IMR-90 (cell line): Measurements from ENCODE around the gene UBTD1. TPM values are rescaled to one million over a fixed set of nuclear protein-coding genes. Genes with fewer than 3 reads are reported as not detected.

Experiments
- ATAC-seq: fragments of 200-7000 bp; cut with Tn5 transposase; 2 replicates; pipeline ENCODE4 v1.9.1; 2020; ENCODE audit warnings: low read depth, mild to moderate bottlenecking, moderate library complexity
- BruUV-seq: library from RNA; stranded (reverse); fragments of 400-500 nt; replicated peaks from 2 replicates; lab custom pipeline; 2021; lab: Mats Ljungman, UMichigan
- CTCF ChIA-PET: fragments of 300-600 bp; formaldehyde crosslinking; extraction: SDS; loops from one replicate; lab custom pipeline; 2021; ENCODE audit warnings: antibody characterized with exemption; lab: Yijun Ruan, JAX
- POLR2A ChIA-PET: fragments of 300-600 bp; sonication (Branson Sonifier 250); formaldehyde crosslinking; loops from one replicate; lab custom pipeline; 2022; ENCODE audit warnings: antibody characterized with exemption; ENCODE audit not compliant: unreplicated experiment; lab: Charles Lee
- DNase-seq: peaks from one replicate; pipeline ENCODE4 v3.0.0; 2013
- H2AFZ ChIP-seq: replicated peaks from 2 replicates; pipeline ENCODE3; 2013; ENCODE audit warnings: low read length, mild to moderate bottlenecking; ENCODE audit not compliant: poor library complexity
- H2AK5ac ChIP-seq: 2 replicates; pipeline ENCODE4 v1.6.1; 2013; ENCODE audit warnings: low read depth, low read length, inconsistent platforms
- H2AK9ac ChIP-seq: replicated peaks from 2 replicates; pipeline ENCODE3; 2013; ENCODE audit warnings: mild to moderate bottlenecking, low read depth, low read length, moderate library complexity; ENCODE audit not compliant: poor library complexity
- H2BK120ac ChIP-seq: 2 replicates; pipeline ENCODE4 v1.6.1; 2013; ENCODE audit warnings: low read depth, low read length, inconsistent platforms
- H2BK15ac ChIP-seq: 3 replicates; pipeline ENCODE4 v1.6.1; 2013; ENCODE audit warnings: low read depth, low read length, inconsistent platforms
- H2BK20ac ChIP-seq: 2 replicates; pipeline ENCODE4 v1.6.1; 2013; ENCODE audit warnings: low read depth, mild to moderate bottlenecking, inconsistent platforms, low read length, moderate library complexity
- H2BK5ac ChIP-seq: 2 replicates; pipeline ENCODE4 v1.6.1; 2013; ENCODE audit warnings: mild to moderate bottlenecking, low read depth, low read length, inconsistent platforms; ENCODE audit not compliant: poor library complexity, severe bottlenecking
- H3K14ac ChIP-seq: replicated peaks from 2 replicates; pipeline ENCODE4 v1.6.1; 2013; ENCODE audit warnings: low read depth, low read length, inconsistent platforms
- H3K18ac ChIP-seq: 2 replicates; pipeline ENCODE4 v1.6.1; 2013; ENCODE audit warnings: low read depth, low read length, control low read depth
- H3K23ac ChIP-seq: 2 replicates; pipeline ENCODE4 v1.6.1; 2013; ENCODE audit warnings: low read depth, low read length, inconsistent platforms
- H3K27ac ChIP-seq: 2 replicates; pipeline ENCODE4 v1.5.1; 2013; ENCODE audit warnings: mild to moderate bottlenecking, control low read depth, low read length; ENCODE audit not compliant: insufficient read depth
- H3K27me3 ChIP-seq: 2 replicates; pipeline ENCODE4 v1.6.1; 2013; ENCODE audit warnings: low read length; ENCODE audit not compliant: control insufficient read depth, insufficient read depth
- H3K36me3 ChIP-seq: 2 replicates; pipeline ENCODE4 v1.6.1; 2013; ENCODE audit warnings: low read length, mixed read lengths; ENCODE audit not compliant: control insufficient read depth, insufficient read depth
- H3K4ac ChIP-seq: 2 replicates; pipeline ENCODE4 v1.6.1; 2013; ENCODE audit warnings: low read depth, low read length, inconsistent platforms
- H3K4me1 ChIP-seq: 2 replicates; pipeline ENCODE4 v1.6.1; 2013; ENCODE audit warnings: low read length, mixed read lengths; ENCODE audit not compliant: control insufficient read depth, insufficient read depth
- H3K4me2 ChIP-seq: 2 replicates; pipeline ENCODE4 v1.6.1; 2013; ENCODE audit warnings: low read depth, mild to moderate bottlenecking, control low read depth, low read length, moderate library complexity
- H3K4me3 ChIP-seq: 2 replicates; pipeline ENCODE4 v1.5.1; 2013; ENCODE audit warnings: low read depth, mild to moderate bottlenecking, control low read depth, low read length, moderate library complexity; ENCODE audit not compliant: insufficient read depth
- H3K56ac ChIP-seq: 2 replicates; pipeline ENCODE4 v1.6.1; 2013; ENCODE audit warnings: low read length, inconsistent platforms; ENCODE audit not compliant: insufficient read depth; ENCODE audit errors: extremely low read depth
- H3K79me1 ChIP-seq, 2 experiments: 2 replicates each; pipeline ENCODE4 v1.6.1; 2013; ENCODE audit warnings: low read length in 2 of 2, inconsistent platforms in 1 of 2, low read depth in 1 of 2
- H3K9ac ChIP-seq: 2 replicates; pipeline ENCODE4 v1.6.1; 2013; ENCODE audit warnings: low read depth, low read length, control low read depth
- H3K9me1 ChIP-seq: 2 replicates; pipeline ENCODE4 v1.6.1; 2013; ENCODE audit warnings: low read length, inconsistent platforms; ENCODE audit not compliant: insufficient read depth
- H3K9me3 ChIP-seq: 2 replicates; pipeline ENCODE4 v1.6.1; 2013; ENCODE audit warnings: low read length; ENCODE audit not compliant: control insufficient read depth, insufficient read depth
- H4K20me1 ChIP-seq: 2 replicates; pipeline ENCODE4 v1.6.1; 2013; ENCODE audit warnings: low read length, inconsistent platforms; ENCODE audit not compliant: insufficient read depth
- H4K5ac ChIP-seq: 2 replicates; pipeline ENCODE4 v1.6.1; 2013; ENCODE audit warnings: mild to moderate bottlenecking, low read depth, low read length, control low read depth
- H4K8ac ChIP-seq, 2 experiments: 2 replicates each; pipeline ENCODE4 v1.6.1; 2013; ENCODE audit warnings: low read depth in 2 of 2, low read length in 2 of 2, control low read depth in 1 of 2, inconsistent platforms in 1 of 2
- H4K91ac ChIP-seq: 2 replicates; pipeline ENCODE4 v1.6.1; 2013; ENCODE audit warnings: low read depth, low read length, inconsistent platforms; ENCODE audit not compliant: insufficient read depth
- CEBPB ChIP-seq: IDR thresholded peaks from 2 replicates; pipeline ENCODE4 v1.6.1; 2012; ENCODE audit warnings: low read depth, low read length, improper control_type of control experiment
- CHD1 ChIP-seq: IDR thresholded peaks from 2 replicates; pipeline ENCODE4 v1.6.1; 2012; ENCODE audit warnings: low read depth, low read length, improper control_type of control experiment
- FOS ChIP-seq: fragments of 150-350 bp; IDR thresholded peaks from 2 replicates; pipeline ENCODE4 v1.6.1; 2016; ENCODE audit warnings: low read depth, low read length
- MXI1 ChIP-seq: IDR thresholded peaks from 2 replicates; pipeline ENCODE4 v1.6.1; 2012; ENCODE audit warnings: low read depth, mild to moderate bottlenecking, low read length, moderate library complexity, borderline replicate concordance
- RAD21 ChIP-seq: IDR thresholded peaks from 2 replicates; pipeline ENCODE4 v1.6.1; 2012; ENCODE audit warnings: low read length, improper control_type of control experiment
- RCOR1 ChIP-seq: IDR thresholded peaks from 2 replicates; pipeline ENCODE4 v1.6.1; 2012; ENCODE audit warnings: mild to moderate bottlenecking, low read length, improper control_type of control experiment; ENCODE audit not compliant: insufficient replicate concordance
- SMC3 ChIP-seq: fragments of 150-350 bp; IDR thresholded peaks from 2 replicates; pipeline ENCODE4 v1.6.1; 2016; ENCODE audit warnings: low read depth, mild to moderate bottlenecking, antibody characterized with exemption, low read length, moderate library complexity
- WGBS, 2 experiments: methylation state at CpG; one replicate each; pipeline versions ENCODE4 v1.1.5 to v1.1.7; 2013; ENCODE audit warnings: missing lambda C conversion rate in 2 of 2; ENCODE audit not compliant: insufficient read length in 1 of 2; ENCODE audit errors: extremely low coverage in 2 of 2; 5-methylcytosine and 5-hydroxymethylcytosine counted together
- dilution Hi-C: fragments of 300-500 bp; cut with HindIII; formaldehyde crosslinking; loops from one replicate; pipeline ENCODE4 v1.14.3; 2018; ENCODE audit warnings: low sequenced_read_pairs; ENCODE audit not compliant: unreplicated experiment
- in situ Hi-C: fragments of 300-500 bp; cut with MboI; formaldehyde crosslinking; loops from 3 replicates; pipeline ENCODE4 v1.14.3; 2019; ENCODE audit warnings: low sequenced_read_pairs, inconsistent platforms, mixed read lengths
- intact Hi-C: fragments of 100-400 bp; cut with micrococcal nuclease; formaldehyde crosslinking; loops from 2 replicates; pipeline ENCODE4 v1.10.0; 2022
- polyA plus RNA-seq, 3 experiments: library from polyadenylated mRNA; depleted of rRNA; stranded (reverse); fragments of >200 nt; gene quantifications; 2 replicates each; pipeline ENCODE4 v1.2.3, GENCODE V29; 2012; ENCODE audit warnings: low replicate concordance in 1 of 3
- total RNA-seq: library from RNA; depleted of rRNA; stranded (reverse); fragments of >200 nt; gene quantifications from 2 replicates; pipeline ENCODE4 v1.2.3, GENCODE V29; 2012
- TF ChIP-seq, protein P1 (sequence below): fragments of 150-350 bp; IDR thresholded peaks from 2 replicates; pipeline ENCODE4 v1.6.1; 2016; ENCODE audit warnings: low read depth, mild to moderate bottlenecking, low read length, moderate library complexity, borderline replicate concordance
- TF ChIP-seq, protein P2 (sequence below): fragments of 150-350 bp; IDR thresholded peaks from 2 replicates; pipeline ENCODE4 v1.6.1; 2017; ENCODE audit warnings: mild to moderate bottlenecking, antibody characterized with exemption, low read length, low read depth

Gene UBTD1
- total and polyA plus RNA-seq, 2 of the 4 experiments (the other 2 are of a cell fraction) = 21.9 to 44.9 TPM

DNA sequence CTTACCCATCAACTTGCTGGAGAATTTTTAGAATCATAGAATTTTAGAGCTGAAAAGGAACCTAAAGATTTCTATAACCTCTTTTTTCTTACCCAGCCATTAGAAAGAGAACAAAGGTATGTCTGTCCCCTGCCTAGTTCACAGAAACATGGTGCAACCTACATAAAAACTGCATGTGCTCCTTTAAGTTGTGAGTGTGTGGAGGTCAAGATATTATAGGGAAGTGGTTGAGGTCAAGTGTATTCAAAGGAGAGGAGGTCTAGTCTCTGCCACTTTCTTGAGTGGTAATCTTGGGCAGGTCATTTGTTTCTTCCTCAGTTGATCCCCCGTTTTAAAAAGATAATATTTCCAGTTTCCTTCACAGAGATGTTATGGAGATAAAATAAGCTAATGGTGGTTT, 6.4 kb downstream of the UBTD1 start:
- DNase-seq (no peak), ATAC-seq (no peak)
- H3K27me3 ChIP-seq = no peaks in the 10 kb centered on the region
- ChIA-PET POLR2A (no interaction called here), CTCF (interaction anchor here (0.6 kb wide), 1 partner anchor 13 kb away, joined by 3 read pairs; no protein-coding TSS in a partner anchor)
- H3K4me2 ChIP-seq = no peak overlapping the region
- no CpG with 5 or more reads among the region's 1 CpG for WGBS, 2 experiments
- peaks cover 26% of the 10 kb centered on the region for H3K9me1 ChIP-seq
- no peak overlapping the region for H2BK5ac ChIP-seq
- H4K5ac ChIP-seq = no peak overlapping the region
- H3K9me3 ChIP-seq = no peaks in the 10 kb centered on the region
- intact Hi-C loops = no loop called here
- TF ChIP-seq, protein P1, sequence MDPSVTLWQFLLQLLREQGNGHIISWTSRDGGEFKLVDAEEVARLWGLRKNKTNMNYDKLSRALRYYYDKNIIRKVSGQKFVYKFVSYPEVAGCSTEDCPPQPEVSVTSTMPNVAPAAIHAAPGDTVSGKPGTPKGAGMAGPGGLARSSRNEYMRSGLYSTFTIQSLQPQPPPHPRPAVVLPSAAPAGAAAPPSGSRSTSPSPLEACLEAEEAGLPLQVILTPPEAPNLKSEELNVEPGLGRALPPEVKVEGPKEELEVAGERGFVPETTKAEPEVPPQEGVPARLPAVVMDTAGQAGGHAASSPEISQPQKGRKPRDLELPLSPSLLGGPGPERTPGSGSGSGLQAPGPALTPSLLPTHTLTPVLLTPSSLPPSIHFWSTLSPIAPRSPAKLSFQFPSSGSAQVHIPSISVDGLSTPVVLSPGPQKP = no peak
- TF ChIP-seq CEBPB (no peak), RAD21 (no peak), RCOR1 (no peak), MXI1 (no peak), SMC3 (no peak), CHD1 (no peak), FOS (no peak)
- TF ChIP-seq, protein P2, sequence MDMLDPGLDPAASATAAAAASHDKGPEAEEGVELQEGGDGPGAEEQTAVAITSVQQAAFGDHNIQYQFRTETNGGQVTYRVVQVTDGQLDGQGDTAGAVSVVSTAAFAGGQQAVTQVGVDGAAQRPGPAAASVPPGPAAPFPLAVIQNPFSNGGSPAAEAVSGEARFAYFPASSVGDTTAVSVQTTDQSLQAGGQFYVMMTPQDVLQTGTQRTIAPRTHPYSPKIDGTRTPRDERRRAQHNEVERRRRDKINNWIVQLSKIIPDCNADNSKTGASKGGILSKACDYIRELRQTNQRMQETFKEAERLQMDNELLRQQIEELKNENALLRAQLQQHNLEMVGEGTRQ = no peak
- no peak overlapping the region for H3K56ac ChIP-seq
- no peak overlapping the region for H2AK5ac ChIP-seq
- H3K9ac ChIP-seq = no peak overlapping the region
- no peak overlapping the region for H3K18ac ChIP-seq
- no peak overlapping the region for H3K23ac ChIP-seq
- no peaks in the 10 kb centered on the region for H3K36me3 ChIP-seq
- H3K14ac ChIP-seq = no peak overlapping the region
- H3K4me3 ChIP-seq = no peak overlapping the region
- H3K27ac ChIP-seq = no peak overlapping the region
- no peak overlapping the region for H2BK120ac ChIP-seq
- H2BK20ac ChIP-seq = no peak overlapping the region
- H4K20me1 ChIP-seq = peaks cover 69% of the 10 kb centered on the region
- H3K79me1 ChIP-seq = peaks cover 45 to 92% of the 10 kb centered on the region in 2 experiments
- in situ Hi-C loops = no loop called here
- no peak overlapping the region for H2AK9ac ChIP-seq
- no peak overlapping the region for H4K91ac ChIP-seq
- no peak overlapping the region for H3K4ac ChIP-seq
- no peak overlapping the region for H2AFZ ChIP-seq
- H4K8ac ChIP-seq = no peak overlapping the region
- no TSS peak for BruUV-seq
- dilution Hi-C loops = no loop called here
- no peak overlapping the region for H2BK15ac ChIP-seq
- peaks cover 3% of the 10 kb centered on the region for H3K4me1 ChIP-seq
